Measurements from ENCODE around the gene ATG3. TPM values are rescaled to one million over a fixed set of nuclear protein-coding genes. Genes with fewer than 3 reads are reported as not detected.

Gene ATG3
- total RNA-seq, 2 experiments from 2014 or later, result 84.6 to 109 TPM

DNA sequence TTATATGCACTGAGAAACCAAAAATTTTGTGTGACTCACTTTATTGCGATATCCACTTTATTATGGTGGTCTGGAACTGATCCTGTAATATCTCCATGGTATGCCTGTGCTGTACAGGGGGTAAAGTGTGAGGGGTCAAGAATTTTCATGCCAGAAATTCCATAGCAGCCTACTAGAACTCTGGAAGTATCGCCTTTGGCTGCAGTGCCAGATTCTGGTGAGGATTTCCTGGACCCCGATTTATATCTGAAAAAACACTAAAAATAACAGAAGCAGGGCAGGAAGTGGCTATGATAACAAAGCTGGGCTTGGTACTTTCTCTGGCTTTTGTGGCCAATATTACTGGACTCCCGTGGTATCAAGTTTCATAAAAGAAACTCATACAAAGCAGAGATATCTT lies 42.8 kb upstream of the ATG3 start:
- POLR2A ChIA-PET, result no interaction called here
- Histone ChIP-seq H3K79me2 (ENCODE audit: insufficient read depth, low read depth, low read length) (no peaks in the 10 kb centered on the region), H3K27ac (ENCODE audit: low read depth, low read length, poor library complexity, severe bottlenecking) (no peak overlapping the region), H2AFZ (ENCODE audit: low read length) (no peak overlapping the region), H3K4me1 (ENCODE audit: insufficient read depth, low read length, poor library complexity, severe bottlenecking) (no peaks in the 10 kb centered on the region), H3K4me2 (ENCODE audit: low read length) (no peak overlapping the region), H4K20me1 (ENCODE audit: insufficient read depth, low read length) (no peaks in the 10 kb centered on the region), H3K4me3 (ENCODE audit: low read depth, low read length, poor library complexity, severe bottlenecking) (no peak overlapping the region), H3K36me3 (ENCODE audit: insufficient read depth, low read length) (no peaks in the 10 kb centered on the region), H3K9me2 (ENCODE audit: insufficient read depth, low read length) (no peaks in the 10 kb centered on the region), H3K9me3 (ENCODE audit: low read length) (no peaks in the 10 kb centered on the region)
- TF ChIP-seq EZH2phosphoT487 (IDR thresholded peaks at IDR 0.05; ENCODE audit: borderline replicate concordance, low read depth, low read length), result no peak
- TF ChIP-seq, protein P1, sequence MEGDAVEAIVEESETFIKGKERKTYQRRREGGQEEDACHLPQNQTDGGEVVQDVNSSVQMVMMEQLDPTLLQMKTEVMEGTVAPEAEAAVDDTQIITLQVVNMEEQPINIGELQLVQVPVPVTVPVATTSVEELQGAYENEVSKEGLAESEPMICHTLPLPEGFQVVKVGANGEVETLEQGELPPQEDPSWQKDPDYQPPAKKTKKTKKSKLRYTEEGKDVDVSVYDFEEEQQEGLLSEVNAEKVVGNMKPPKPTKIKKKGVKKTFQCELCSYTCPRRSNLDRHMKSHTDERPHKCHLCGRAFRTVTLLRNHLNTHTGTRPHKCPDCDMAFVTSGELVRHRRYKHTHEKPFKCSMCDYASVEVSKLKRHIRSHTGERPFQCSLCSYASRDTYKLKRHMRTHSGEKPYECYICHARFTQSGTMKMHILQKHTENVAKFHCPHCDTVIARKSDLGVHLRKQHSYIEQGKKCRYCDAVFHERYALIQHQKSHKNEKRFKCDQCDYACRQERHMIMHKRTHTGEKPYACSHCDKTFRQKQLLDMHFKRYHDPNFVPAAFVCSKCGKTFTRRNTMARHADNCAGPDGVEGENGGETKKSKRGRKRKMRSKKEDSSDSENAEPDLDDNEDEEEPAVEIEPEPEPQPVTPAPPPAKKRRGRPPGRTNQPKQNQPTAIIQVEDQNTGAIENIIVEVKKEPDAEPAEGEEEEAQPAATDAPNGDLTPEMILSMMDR (conservative IDR thresholded peaks at IDR 0.05; ENCODE audit: low read length), result no peak
- CTCF ChIA-PET (ENCODE audit: unreplicated experiment), result no interaction called here
- no TSS peak for BruUV-seq (replicated peaks)
- no peak for DNase-seq (ENCODE audit: low spot score)
- intact Hi-C loops (cut with micrococcal nuclease; ENCODE audit: unreplicated experiment), result no loop called here

DNA sequence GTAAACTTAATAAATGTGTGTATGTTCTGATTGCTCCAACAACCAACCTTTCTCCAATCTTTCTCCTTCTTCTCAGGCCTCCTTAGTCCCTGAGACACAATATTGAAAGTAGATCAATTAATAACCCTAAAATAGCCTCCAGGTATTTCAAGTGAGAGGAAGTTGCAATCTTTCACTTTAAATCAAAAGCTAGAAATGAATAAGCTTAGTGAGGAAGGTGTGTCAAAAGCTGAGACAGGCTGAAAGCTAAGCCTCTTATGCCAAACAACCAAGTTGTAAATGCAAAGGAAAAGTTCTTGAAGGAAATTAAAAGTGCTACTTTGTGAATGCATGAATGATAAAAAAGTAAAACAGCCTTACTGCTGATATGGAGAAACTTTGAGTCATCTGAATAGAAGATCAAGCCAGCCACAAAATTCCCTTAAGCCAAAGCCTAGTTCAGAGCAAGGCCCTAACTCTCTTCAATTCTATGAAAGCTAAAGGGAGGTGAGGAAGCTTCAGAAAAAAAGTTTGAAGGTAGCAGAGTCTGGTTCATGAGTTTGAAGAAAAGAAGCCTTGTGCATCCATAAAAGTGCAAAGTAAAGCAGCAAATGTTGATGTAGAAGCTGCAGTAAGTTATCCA lies 40.6 kb upstream of the ATG3 start:
- intact Hi-C loops (cut with micrococcal nuclease; ENCODE audit: unreplicated experiment), result no loop called here
- CTCF ChIA-PET (ENCODE audit: unreplicated experiment), result no interaction called here

DNA sequence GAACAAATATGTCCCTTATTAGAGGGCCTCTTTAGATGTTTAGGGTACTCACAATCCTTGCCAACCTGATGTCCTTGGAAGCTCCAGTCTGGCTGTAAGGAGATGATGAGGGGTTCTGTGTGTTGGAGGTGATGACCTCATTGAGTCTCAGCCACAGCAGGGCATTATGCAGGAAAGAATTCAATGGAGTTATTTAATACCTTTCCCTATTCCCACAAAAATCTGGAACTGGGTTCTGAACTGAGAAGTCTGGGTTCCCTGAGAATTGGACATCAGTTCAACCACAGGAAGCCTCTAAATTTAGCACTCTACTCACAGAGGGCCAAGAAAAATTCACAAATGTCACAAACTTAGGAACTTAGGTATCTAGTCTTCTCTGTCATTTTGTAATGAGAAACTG lies 37.0 kb upstream of the ATG3 start:
- Histone ChIP-seq H3K4me1 (ENCODE audit: insufficient read depth, low read length, poor library complexity, severe bottlenecking) (no peaks in the 10 kb centered on the region), H4K20me1 (ENCODE audit: insufficient read depth, low read length) (no peaks in the 10 kb centered on the region), H3K36me3 (ENCODE audit: insufficient read depth, low read length) (no peaks in the 10 kb centered on the region; the same call in 1 of the 2 replicates), H3K4me2 (ENCODE audit: low read length) (no peak overlapping the region), H3K9me2 (ENCODE audit: insufficient read depth, low read length) (no peaks in the 10 kb centered on the region), H2AFZ (ENCODE audit: low read length) (no peak overlapping the region), H3K27ac (ENCODE audit: low read depth, low read length, poor library complexity, severe bottlenecking) (no peak overlapping the region), H3K79me2 (ENCODE audit: insufficient read depth, low read depth, low read length) (no peaks in the 10 kb centered on the region), H3K9me3 (ENCODE audit: low read length) (no peaks in the 10 kb centered on the region), H3K4me3 (ENCODE audit: low read depth, low read length, poor library complexity, severe bottlenecking) (no peak overlapping the region)
- ChIA-PET CTCF (ENCODE audit: unreplicated experiment) (no interaction called here), POLR2A (no interaction called here)
- DNase-seq (ENCODE audit: low spot score), result no peak
- no peak for TF ChIP-seq EZH2phosphoT487 (IDR thresholded peaks at IDR 0.05; ENCODE audit: borderline replicate concordance, low read depth, low read length)
- TF ChIP-seq, protein P1 (conservative IDR thresholded peaks at IDR 0.05; ENCODE audit: low read length), result no peak
- intact Hi-C loops (cut with micrococcal nuclease; ENCODE audit: unreplicated experiment), result no loop called here
- no TSS peak for BruUV-seq (replicated peaks)

More for the DNA sequence above, 40.6 kb upstream of the ATG3 start:
- no peak for TF ChIP-seq EZH2phosphoT487 (IDR thresholded peaks at IDR 0.05; ENCODE audit: borderline replicate concordance, low read depth, low read length)
- TF ChIP-seq, protein P1 (conservative IDR thresholded peaks at IDR 0.05; ENCODE audit: low read length), result no peak
- H3K36me3 ChIP-seq (ENCODE audit: insufficient read depth, low read length), result no peaks in the 10 kb centered on the region
- H3K9me3 ChIP-seq (ENCODE audit: low read length), result no peaks in the 10 kb centered on the region
- H4K20me1 ChIP-seq (ENCODE audit: insufficient read depth, low read length), result no peaks in the 10 kb centered on the region
- H3K4me2 ChIP-seq (ENCODE audit: low read length), result no peak overlapping the region
- POLR2A ChIA-PET, result interaction anchor here (1.0 kb wide), 2 partner anchors 10 to 37 kb away, joined by 4 to 8 read pairs; no protein-coding TSS in a partner anchor
- H3K27ac ChIP-seq (ENCODE audit: low read depth, low read length, poor library complexity, severe bottlenecking), result no peak overlapping the region
- no peak overlapping the region for H3K4me3 ChIP-seq (ENCODE audit: low read depth, low read length, poor library complexity, severe bottlenecking)
- no peaks in the 10 kb centered on the region for H3K4me1 ChIP-seq (ENCODE audit: insufficient read depth, low read length, poor library complexity, severe bottlenecking)
- no TSS peak for BruUV-seq (replicated peaks)
- H3K79me2 ChIP-seq (ENCODE audit: insufficient read depth, low read depth, low read length), result no peaks in the 10 kb centered on the region
- H2AFZ ChIP-seq (ENCODE audit: low read length), result no peak overlapping the region
- no peaks in the 10 kb centered on the region for H3K9me2 ChIP-seq (ENCODE audit: insufficient read depth, low read length)
- DNase-seq (ENCODE audit: low spot score), result no peak
